Neural cell (in vitro differentiated cells): ENCODE results near the gene GNL3. TPM values are rescaled to one million over a fixed set of nuclear protein-coding genes. Genes with fewer than 3 reads are reported as not detected.

Experiments used
- H2AFZ ChIP-seq: fragments of 200-600, 300-800 bp; sonication (generic), shearing (Covaris generic); 2 replicates; pipeline ENCODE4 v1.6.0; 2014; ENCODE audit warnings: low read depth, mild to moderate bottlenecking, antibody characterized with exemption, low read length, moderate library complexity
- H3F3A ChIP-seq: fragments of 200-600 bp; shearing (Covaris generic); 2 replicates; pipeline ENCODE4 v1.6.1; 2016; ENCODE audit warnings: mild to moderate bottlenecking, moderate library complexity, mixed read lengths, antibody characterized with exemption, low read length; ENCODE audit not compliant: insufficient read depth, poor library complexity, severe bottlenecking
- H3K27ac ChIP-seq: fragments of 200-600, 300-800 bp; sonication (generic), shearing (Covaris generic); 2 replicates; pipeline ENCODE4 v1.5.1; 2014; ENCODE audit warnings: mild to moderate bottlenecking, low read length, moderate library complexity
- H3K27me3 ChIP-seq: fragments of 300-800, 200-600 bp; sonication (generic), shearing (Covaris generic); 2 replicates; pipeline ENCODE4 v1.6.0; 2014; ENCODE audit warnings: mild to moderate bottlenecking, low read depth, low read length, moderate library complexity; ENCODE audit not compliant: insufficient read depth
- H3K36me3 ChIP-seq: fragments of 300-800, 200-600 bp; sonication (generic), shearing (Covaris generic); 2 replicates; pipeline ENCODE4 v1.5.1; 2014; ENCODE audit warnings: mild to moderate bottlenecking, antibody characterized with exemption, low read length, moderate library complexity; ENCODE audit not compliant: insufficient read depth
- H3K4me2 ChIP-seq: fragments of 300-800, 200-600 bp; sonication (generic), shearing (Covaris generic); 2 replicates; pipeline ENCODE4 v1.6.0; 2014; ENCODE audit warnings: mild to moderate bottlenecking, low read length
- H3K4me3 ChIP-seq: fragments of 300-800, 200-600 bp; sonication (generic), shearing (Covaris generic); 2 replicates; pipeline ENCODE4 v1.5.1; 2014; ENCODE audit warnings: mild to moderate bottlenecking, low read length, moderate library complexity
- H3K79me2 ChIP-seq: fragments of 200-600 bp; shearing (Covaris generic); replicated peaks from 2 replicates; pipeline ENCODE4 v1.6.0; 2014; ENCODE audit warnings: mild to moderate bottlenecking, low read length, moderate library complexity; ENCODE audit not compliant: insufficient read depth
- H3K9ac ChIP-seq: fragments of 300-800, 200-600 bp; sonication (generic), shearing (Covaris generic); 2 replicates; pipeline ENCODE4 v1.6.1; 2016; ENCODE audit warnings: mild to moderate bottlenecking, low read length, mixed read lengths
- H3K9me2 ChIP-seq: fragments of 200-600 bp; shearing (Covaris generic); 2 replicates; pipeline ENCODE4 v1.6.1; 2016; ENCODE audit warnings: mild to moderate bottlenecking, low read length, mixed read lengths; ENCODE audit not compliant: insufficient read depth
- H3K9me3 ChIP-seq: fragments of 200-600, 300-800 bp; sonication (generic), shearing (Covaris generic); 2 replicates; pipeline ENCODE4 v1.6.1; 2016; ENCODE audit warnings: mild to moderate bottlenecking, mixed run types, low read length, moderate library complexity, mixed read lengths
- H4K20me1 ChIP-seq: fragments of 200-600 bp; shearing (Covaris generic); 2 replicates; pipeline ENCODE4 v1.6.1; 2016; ENCODE audit warnings: mild to moderate bottlenecking, mixed run types; ENCODE audit not compliant: insufficient read depth
- CTCF ChIP-seq: fragments of 450-650 bp; IDR thresholded peaks from 2 replicates; pipeline ENCODE4 v1.5.1; 2014; ENCODE audit warnings: antibody characterized with exemption, mild to moderate bottlenecking, moderate library complexity; ENCODE audit not compliant: poor library complexity, severe bottlenecking
- EP300 ChIP-seq: fragments of 450-650 bp; conservative IDR thresholded peaks from 2 replicates; pipeline ENCODE4 v1.6.1; 2014; ENCODE audit warnings: antibody characterized with exemption, mild to moderate bottlenecking, moderate library complexity; ENCODE audit not compliant: poor library complexity, severe bottlenecking
- EZH2 ChIP-seq: fragments of 200-600, 300-800 bp; shearing (Covaris generic), sonication (generic); IDR thresholded peaks from 2 replicates; pipeline ENCODE4 v1.6.1; 2014; ENCODE audit warnings: antibody characterized with exemption, low read length, borderline replicate concordance, mild to moderate bottlenecking; ENCODE audit not compliant: insufficient read depth, poor library complexity, severe bottlenecking
- MXI1 ChIP-seq: fragments of 450-650 bp; conservative IDR thresholded peaks from 2 replicates; pipeline ENCODE4 v1.6.1; 2014; ENCODE audit warnings: antibody characterized with exemption, mild to moderate bottlenecking; ENCODE audit not compliant: poor library complexity, severe bottlenecking
- POLR2AphosphoS5 ChIP-seq: IDR thresholded peaks from 2 replicates; pipeline ENCODE4 v1.6.1; 2012
- RAD21 ChIP-seq: fragments of 450-650 bp; conservative IDR thresholded peaks from 2 replicates; pipeline ENCODE4 v1.6.1; 2014; ENCODE audit warnings: antibody characterized with exemption, mild to moderate bottlenecking, moderate library complexity
- REST ChIP-seq: IDR thresholded peaks from 2 replicates; pipeline ENCODE4 v1.6.1; 2012; ENCODE audit warnings: borderline replicate concordance
- SMC3 ChIP-seq: fragments of 450-650 bp; conservative IDR thresholded peaks from 2 replicates; pipeline ENCODE4 v1.6.1; 2014; ENCODE audit warnings: antibody characterized with exemption, mild to moderate bottlenecking, moderate library complexity; ENCODE audit not compliant: poor library complexity
- TAF1 ChIP-seq: IDR thresholded peaks from 2 replicates; pipeline ENCODE4 v1.6.1; 2012; ENCODE audit warnings: low read depth
- polyA plus RNA-seq: library from polyadenylated mRNA; depleted of rRNA; stranded (reverse); fragments of >200 nt; gene quantifications from 2 replicates; pipeline ENCODE4 v1.2.3, GENCODE V29; 2014

The GNL3 gene
- polyA plus RNA-seq, 1 donor from 2014 or later = 133 TPM

DNA sequence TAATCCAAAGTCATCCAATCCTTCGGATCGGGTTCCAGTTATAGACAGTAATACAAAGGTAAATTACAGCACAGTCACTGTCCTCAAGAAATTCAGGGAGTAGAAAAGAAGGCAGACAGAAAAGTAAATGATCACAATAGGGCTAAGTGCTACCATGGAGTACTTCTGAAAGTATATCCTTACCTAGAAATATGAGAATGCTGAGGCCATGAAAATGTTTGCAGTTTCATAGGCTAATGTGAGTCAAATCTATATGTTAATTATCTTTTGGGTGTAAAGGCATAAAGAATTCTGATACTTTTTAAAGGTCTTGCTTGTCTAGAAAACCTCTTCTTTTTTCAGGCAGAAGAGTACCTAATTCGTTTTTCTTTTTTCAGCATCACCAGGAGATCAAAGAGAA lies 29.9 kb upstream of the GNL3 start:
- H4K20me1 ChIP-seq = no peaks in the 10 kb centered on the region
- H3K79me2 ChIP-seq = no peaks in the 10 kb centered on the region
- H3K4me2 ChIP-seq = no peak overlapping the region
- no peak overlapping the region for H2AFZ ChIP-seq
- H3K9me3 ChIP-seq = no peaks in the 10 kb centered on the region
- no peak overlapping the region for H3K27ac ChIP-seq
- no peaks in the 10 kb centered on the region for H3F3A ChIP-seq
- no peaks in the 10 kb centered on the region for H3K9me2 ChIP-seq
- peaks cover 5% of the 10 kb centered on the region for H3K36me3 ChIP-seq
- no peak overlapping the region for H3K9ac ChIP-seq
- no peaks in the 10 kb centered on the region for H3K27me3 ChIP-seq
- H3K4me3 ChIP-seq = no peak overlapping the region
- TF ChIP-seq REST (no peak), EZH2 (no peak), TAF1 (no peak), CTCF (no peak), EP300 (no peak), MXI1 (no peak), POLR2AphosphoS5 (no peak), RAD21 (no peak), SMC3 (no peak)

GRCh38 chr3:52660046-52660445 lies 25.8 kb upstream of the GNL3 start:
- no peak overlapping the region for H3K9ac ChIP-seq
- H2AFZ ChIP-seq = no peak overlapping the region
- TF ChIP-seq MXI1 = no peak
- no peaks in the 10 kb centered on the region for H4K20me1 ChIP-seq
- H3K27me3 ChIP-seq = no peaks in the 10 kb centered on the region
- H3K4me2 ChIP-seq = no peak overlapping the region
- H3K27ac ChIP-seq = no peak overlapping the region
- no peaks in the 10 kb centered on the region for H3F3A ChIP-seq
- no peaks in the 10 kb centered on the region for H3K9me3 ChIP-seq
- H3K4me3 ChIP-seq = no peak overlapping the region
- no peaks in the 10 kb centered on the region for H3K9me2 ChIP-seq
- peaks cover 3% of the 10 kb centered on the region for H3K79me2 ChIP-seq
- H3K36me3 ChIP-seq = peaks cover 16% of the 10 kb centered on the region

GRCh38 chr3:52663098-52663497 lies 22.7 kb upstream of the GNL3 start:
- no peaks in the 10 kb centered on the region for H3K9me2 ChIP-seq
- no peak overlapping the region for H3K4me3 ChIP-seq
- H3K79me2 ChIP-seq = peaks cover 3% of the 10 kb centered on the region
- peaks cover 15% of the 10 kb centered on the region for H3K36me3 ChIP-seq
- H4K20me1 ChIP-seq = no peaks in the 10 kb centered on the region
- no peaks in the 10 kb centered on the region for H3K9me3 ChIP-seq
- no peak overlapping the region for H3K4me2 ChIP-seq
- no peaks in the 10 kb centered on the region for H3F3A ChIP-seq
- no peak overlapping the region for H3K27ac ChIP-seq
- H3K27me3 ChIP-seq = no peaks in the 10 kb centered on the region
- TF ChIP-seq EP300 (no peak), RAD21 (no peak), CTCF (no peak), SMC3 (no peak), EZH2 (no peak), MXI1 (no peak), TAF1 (no peak), POLR2AphosphoS5 (no peak), REST (no peak)
- H2AFZ ChIP-seq = no peak overlapping the region
- H3K9ac ChIP-seq = no peak overlapping the region
